Measurements from ENCODE around the gene SUGCT.

Gene SUGCT

DNA sequence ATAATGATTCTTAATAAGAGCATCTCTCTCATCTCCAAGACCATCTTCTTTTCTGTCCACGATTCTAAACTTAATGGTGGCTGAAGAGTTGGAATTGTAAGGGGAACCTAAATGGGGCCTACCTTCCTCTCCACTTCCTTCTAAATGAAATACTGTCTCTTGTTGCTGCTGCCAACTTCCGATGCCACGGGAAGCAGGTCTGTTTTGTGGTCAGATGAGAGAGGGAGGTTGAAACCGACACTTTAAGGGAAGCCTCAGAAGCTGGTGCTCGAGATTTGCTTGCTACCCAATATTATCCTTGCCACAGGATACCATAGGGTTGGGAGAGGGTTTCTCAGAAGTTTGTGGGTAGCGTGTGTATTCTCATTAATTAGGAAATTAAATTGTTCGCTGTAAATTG lies 464.1 kb downstream of the SUGCT start:
- TF ChIP-seq, protein P1, sequence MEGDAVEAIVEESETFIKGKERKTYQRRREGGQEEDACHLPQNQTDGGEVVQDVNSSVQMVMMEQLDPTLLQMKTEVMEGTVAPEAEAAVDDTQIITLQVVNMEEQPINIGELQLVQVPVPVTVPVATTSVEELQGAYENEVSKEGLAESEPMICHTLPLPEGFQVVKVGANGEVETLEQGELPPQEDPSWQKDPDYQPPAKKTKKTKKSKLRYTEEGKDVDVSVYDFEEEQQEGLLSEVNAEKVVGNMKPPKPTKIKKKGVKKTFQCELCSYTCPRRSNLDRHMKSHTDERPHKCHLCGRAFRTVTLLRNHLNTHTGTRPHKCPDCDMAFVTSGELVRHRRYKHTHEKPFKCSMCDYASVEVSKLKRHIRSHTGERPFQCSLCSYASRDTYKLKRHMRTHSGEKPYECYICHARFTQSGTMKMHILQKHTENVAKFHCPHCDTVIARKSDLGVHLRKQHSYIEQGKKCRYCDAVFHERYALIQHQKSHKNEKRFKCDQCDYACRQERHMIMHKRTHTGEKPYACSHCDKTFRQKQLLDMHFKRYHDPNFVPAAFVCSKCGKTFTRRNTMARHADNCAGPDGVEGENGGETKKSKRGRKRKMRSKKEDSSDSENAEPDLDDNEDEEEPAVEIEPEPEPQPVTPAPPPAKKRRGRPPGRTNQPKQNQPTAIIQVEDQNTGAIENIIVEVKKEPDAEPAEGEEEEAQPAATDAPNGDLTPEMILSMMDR (IDR thresholded peaks at IDR 0.05) = no peak

DNA sequence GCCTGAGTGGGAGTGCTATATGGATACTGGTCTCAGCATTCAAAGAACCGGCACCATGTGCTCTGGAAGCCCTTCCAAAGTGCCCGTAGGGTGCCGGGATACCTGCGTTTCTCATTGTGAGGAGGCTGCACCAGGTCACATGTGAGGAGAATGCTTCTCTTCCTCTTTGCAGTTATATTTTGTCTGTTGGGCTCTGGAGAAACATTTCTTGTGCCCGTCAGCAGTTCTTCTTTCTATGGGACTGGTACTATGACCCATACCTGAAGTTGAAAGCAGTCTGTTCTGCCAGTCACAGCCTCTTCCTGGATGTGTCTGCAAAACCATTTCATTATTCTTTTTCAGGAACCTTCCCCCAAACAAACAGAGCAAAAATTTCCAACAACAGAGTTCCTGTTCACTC lies 465.0 kb downstream of the SUGCT start:
- TF ChIP-seq, protein P1 (IDR thresholded peaks at IDR 0.05) = no peak

DNA sequence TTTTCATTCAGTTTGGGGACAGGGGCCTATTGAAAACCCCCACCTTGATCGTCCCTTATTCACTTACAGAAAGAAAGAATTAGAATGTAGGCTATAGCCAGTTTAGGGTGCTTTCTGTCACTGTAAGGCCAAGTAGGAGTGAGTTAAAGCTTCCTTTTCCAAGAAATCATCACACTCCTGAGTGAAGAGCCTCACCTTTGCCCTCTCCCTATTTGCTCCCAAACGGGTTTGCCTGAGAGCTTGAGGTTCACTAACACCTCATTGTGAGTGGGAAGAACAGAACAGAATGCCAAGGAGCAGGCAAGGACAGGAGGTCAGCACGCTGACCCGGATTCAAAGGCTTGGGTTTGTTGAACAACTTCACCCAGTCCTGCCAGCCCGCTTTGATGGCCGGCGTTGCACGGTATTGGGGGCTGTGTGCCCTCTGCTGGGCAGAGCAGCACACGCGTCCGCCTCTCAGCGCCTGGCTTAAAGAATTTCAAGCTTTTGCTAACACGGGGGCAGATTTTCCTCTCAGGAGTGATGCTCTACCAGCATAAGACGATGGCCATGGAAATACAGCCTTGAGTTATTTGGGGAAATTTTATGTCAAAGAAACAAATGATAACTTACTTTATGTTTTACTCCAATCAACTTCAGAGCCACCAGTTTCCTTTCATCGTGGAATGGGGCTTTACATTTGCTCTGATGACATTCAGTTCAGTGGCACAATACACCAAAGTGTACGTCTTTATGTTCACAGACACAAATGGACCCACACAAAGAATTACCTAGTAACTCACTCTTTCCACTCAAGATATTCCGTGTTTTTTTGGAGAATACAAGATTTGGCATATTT lies 470.0 kb downstream of the SUGCT start:
- TF ChIP-seq, protein P1 (IDR thresholded peaks at IDR 0.05) = peak; percentile 87

DNA sequence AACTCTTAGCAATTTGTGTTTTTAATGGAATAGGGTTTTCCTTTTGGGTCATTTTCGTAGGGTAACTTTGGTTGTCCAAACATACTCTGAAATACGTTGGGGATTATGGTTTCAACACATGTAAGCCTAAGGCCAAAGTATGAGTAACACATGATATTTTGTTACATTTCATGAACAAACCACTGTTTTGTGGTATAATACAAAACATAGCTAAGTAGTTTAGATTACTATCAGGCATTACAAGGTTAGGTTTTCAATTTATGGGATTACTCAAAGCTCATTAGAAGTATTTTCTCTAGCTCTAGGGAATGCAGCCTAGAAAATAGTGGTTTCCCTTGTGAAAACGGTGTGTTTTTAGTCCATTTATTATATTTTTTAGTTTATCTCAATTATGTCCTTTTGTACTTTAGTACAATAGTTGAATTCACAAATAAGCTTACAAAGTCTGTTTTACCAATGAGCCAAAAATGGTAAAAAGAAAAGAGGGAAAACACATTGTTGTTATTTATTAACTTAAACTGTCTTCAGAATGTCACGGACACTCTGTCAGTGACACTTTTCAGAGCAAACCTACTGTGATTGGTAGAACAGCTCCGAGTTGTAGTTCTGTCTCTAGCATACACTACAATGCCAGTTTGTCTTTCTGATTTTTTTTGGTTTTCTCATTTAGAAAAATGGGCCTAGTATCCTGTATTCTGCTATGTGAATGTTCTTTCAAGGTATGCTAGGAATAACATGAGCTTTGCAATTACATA lies 473.7 kb downstream of the SUGCT start:
- TF ChIP-seq, protein P1 (IDR thresholded peaks at IDR 0.05) = no peak

DNA sequence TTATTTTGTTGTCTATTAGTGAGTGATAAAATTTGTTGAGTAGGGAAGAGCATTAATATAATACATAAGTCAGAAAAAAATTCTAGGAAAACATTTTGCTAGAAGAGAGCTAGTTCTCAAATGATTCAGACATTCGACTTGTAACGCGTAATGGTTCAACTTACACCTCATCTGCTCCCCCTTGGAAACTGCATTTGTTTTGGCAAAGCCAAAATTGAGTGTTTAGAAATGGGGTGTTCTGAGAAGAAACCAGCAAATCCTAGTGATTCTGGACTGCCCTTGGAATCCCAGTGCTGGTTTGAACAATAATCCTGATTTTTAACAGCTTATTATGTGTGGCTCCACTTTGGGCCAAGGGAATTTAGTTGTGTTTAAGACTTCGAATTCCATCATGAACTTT lies 475.7 kb downstream of the SUGCT start:
- TF ChIP-seq, protein P1 (IDR thresholded peaks at IDR 0.05) = no peak

DNA sequence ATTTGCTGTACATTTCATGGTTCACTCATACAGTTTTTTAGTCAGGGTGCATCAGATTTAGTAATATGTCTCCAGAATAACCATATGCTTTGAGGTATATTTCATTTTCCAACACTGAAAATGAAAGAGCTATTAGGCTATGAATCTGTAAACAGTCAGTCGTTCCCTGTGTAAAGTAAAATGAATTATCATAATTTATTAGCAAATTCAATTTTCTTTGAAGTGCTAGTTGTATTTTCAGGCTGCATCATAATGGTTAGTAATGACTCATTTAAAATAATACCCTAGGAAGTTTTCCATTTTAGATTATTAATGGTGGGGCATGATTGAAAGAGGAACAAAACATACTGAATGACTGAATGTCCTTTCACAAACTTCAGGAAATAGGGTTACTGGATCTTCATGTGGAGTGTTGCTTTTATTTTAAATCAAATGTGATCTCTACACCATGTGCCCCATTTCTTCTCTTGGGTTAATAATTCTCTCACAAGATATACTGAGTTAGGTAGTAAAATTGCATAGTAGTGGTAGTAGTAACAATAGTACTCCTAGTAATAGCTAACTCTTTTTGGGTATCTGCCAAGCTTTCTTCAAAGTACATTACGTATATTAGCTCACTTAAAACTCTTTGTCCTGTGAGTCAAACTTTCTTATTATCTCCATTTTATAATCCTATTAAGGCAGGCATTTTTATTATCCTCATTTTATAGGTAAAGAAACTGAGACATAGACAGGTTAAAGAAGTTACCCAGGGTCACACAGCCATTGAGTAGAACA lies 476.5 kb downstream of the SUGCT start:
- TF ChIP-seq, protein P1 (IDR thresholded peaks at IDR 0.05) = no peak

DNA sequence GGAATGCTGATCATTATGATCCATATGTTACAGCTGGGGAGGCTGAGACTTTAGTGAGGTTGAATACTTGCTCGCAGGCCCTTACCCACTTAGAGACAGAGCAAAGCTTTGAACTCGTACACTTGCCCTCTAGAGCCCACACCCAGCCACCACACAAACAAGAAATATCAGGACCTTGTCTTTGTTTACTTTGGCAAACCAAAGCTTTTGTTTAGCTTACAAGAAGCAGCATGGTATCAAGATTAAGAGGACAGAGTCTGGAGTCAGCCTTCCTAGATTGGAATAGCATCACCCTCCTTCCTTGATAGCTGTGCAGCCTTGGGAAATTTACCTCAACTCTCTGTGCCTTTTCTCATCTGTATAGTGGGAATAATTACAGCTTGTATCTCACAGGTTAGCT lies 477.5 kb downstream of the SUGCT start:
- TF ChIP-seq, protein P1 (IDR thresholded peaks at IDR 0.05) = no peak
